Measurements from ENCODE around the gene CRYAB. TPM values are rescaled to one million over a fixed set of nuclear protein-coding genes. Genes with fewer than 3 reads are reported as not detected.
A peak's percentile ranks its signal among the peaks of the same experiment; 100 is the strongest.
"Not testable (repeated sequence)": the region's sequence is repeated elsewhere in the genome, so short reads cannot be mapped to it uniquely, and the experiment has no call there.

CRYAB gene
- polyA plus RNA-seq, 1 donor = 38.0 TPM

DNA sequence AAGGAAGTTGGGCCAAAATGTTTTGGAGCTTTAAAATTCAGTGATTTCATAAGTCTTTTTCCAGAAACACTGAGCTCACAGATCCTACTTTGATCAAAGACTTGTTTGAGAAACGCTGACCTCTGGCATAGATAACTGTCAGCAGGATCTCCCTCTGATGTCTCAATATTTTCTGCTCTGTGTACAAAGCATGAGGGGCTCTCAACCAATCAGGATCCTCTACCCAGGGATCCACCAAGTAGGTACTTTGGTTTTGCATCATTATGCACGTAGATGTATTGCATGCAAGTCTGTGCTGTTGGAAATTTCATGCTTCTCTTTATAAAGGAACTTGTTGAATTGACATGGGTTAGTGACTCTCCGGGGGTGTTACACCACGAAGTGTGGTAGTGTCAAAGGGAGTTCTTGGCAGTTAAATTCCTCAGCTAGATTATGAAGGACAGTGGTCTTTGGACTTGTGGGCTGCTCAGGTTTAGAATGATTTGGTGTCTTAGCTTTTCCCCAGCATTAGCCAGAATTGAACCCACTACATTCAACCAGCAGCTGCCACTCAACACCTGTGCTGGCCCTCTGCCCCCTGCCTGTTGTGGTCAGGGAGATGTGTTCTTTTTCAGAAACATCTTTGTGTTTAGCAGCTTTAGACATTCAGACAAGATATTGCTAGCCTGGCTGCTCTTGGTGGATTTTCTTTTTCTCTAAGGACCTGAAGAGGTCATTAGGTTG, 23.9 kb upstream of the CRYAB start:
- DNase-seq = no peak

DNA sequence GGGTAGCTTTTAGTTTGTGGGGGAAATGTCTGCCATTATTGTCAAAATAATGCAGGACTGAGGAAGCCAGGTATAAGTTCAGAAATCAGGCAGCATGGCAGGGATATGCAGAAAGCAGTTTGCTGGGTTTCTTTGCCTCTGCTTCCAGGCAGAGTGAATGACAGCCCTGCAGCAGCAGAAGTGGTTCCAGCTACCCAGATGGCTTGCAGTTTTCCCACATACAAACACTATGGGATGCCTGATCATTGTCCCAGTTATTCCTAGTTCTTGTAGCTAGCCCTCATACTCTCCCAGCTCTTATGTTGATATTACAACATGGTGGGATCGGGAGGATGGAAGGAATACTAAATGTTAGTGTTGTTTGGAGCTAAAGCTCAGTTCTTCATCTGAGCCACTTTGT, 22.7 kb upstream of the CRYAB start:
- no peak for DNase-seq

DNA sequence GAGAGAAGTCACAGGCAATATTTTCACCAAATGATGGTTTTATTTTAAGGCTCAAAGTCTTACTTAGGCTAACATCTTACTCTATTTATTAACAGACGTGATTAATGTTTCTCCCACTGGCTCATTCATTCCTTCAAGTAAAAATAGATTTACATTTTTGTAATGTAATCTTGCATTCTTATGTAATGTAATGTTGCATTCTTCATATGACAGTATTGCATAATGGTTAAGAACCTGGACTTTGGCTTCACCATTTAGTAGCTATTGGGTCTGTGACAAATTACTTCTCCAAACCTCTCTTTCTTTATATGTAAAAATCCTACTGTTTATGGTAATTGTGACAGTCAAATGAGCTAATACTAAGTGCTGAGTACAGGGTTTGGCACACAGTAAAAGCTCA, 22.3 kb upstream of the CRYAB start:
- no peak for DNase-seq

DNA sequence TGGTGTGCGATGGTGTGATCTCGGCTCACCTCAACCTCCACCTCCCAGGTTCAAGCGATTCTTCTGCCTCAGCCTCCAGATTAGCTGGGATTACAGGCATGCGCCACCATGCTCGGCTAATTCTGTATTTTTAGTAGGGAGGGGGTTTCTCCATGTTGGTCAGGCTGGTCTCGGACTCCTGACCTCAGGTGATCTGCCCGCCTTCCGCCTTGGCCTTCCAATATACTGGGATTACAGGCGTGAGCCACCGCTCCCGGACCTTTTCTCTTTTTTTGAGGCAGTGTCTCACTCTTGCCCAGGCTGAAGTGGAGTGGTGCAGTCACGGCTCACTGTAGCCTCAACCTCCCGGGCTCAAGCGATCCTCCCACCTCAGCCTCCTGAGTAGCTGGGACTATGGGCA, 21.6 kb upstream of the CRYAB start:
- not testable (repeated sequence) for DNase-seq

DNA sequence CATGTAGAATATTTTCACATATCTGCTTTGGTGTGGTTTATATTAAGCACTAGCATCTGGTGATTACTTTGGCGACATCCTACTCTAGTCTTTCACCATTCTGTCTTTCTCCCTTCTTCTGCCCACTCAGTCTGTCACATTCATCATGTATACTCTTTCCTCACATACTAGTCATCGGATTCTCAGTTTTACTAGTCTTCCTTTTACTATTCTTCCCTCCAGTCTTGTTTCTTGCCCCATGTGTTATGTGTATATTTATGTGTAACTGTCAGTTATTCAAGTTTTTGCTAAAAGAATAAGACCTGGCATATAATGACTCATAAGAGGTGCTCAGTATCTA, 21.0 kb upstream of the CRYAB start:
- no peak for DNase-seq

DNA sequence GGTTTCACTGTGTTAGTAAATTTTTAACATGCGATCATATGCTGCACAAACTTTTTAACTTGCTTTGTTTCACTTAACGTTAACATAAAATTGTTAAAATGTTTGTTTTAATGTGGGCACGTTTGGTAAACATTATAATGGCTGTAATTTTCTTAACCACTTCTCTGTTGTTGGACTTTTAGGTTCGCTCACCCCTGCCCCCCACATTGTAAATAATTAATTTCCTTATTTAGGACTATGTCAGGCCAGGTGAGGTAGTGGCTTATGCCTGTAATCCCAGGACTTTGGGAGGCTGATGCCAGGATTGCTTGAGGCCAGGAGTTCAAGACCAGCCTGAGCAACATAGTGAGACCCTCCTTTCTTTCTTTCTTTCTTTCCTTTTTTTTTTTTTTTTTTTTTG, 18.9 kb upstream of the CRYAB start:
- DNase-seq = no peak

DNA sequence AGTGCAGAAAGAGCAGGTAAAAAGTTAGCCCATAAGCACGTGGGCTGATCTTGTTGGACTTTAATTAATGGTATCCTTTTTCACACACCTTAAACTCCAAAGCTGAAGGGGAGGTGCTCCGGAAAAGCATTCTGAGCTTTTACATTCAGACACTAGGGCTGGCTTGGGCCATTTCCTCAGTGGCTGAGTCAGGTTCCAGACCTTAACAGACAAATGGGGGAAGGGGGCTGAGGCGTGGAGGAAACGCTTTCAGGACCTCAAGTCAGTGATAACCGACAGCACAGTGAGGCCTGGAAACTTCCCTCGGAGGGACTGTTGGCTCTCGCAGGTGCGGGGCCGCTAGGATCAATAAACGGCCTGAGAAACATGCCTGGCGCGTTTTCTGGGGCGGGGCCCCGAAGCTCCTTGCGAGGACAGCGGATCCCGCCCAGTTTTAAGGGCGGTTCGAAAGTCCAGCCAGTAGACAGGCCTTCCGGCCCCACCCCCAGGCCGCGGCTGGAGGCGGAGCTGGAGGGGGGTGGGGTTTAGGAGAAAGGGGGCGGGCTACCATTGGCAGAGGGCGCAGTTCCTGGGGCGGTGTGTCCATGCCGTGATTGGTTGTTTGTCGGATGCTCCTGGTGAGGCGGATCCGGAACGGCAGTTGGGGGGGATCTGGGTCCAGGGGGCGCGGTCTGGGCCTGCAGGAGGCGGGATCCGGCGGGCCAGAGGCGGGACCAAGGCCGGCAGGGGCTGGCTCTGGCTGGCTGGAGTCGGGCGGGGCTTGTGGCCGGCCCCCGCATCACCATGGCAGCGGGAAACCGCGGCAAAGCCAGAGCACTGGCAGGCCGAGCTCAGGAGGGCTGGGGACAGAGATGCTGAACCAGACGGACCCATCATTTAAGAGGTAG, 15.2 kb upstream of the CRYAB start:
- DNase-seq = peak; percentile 97

DNA sequence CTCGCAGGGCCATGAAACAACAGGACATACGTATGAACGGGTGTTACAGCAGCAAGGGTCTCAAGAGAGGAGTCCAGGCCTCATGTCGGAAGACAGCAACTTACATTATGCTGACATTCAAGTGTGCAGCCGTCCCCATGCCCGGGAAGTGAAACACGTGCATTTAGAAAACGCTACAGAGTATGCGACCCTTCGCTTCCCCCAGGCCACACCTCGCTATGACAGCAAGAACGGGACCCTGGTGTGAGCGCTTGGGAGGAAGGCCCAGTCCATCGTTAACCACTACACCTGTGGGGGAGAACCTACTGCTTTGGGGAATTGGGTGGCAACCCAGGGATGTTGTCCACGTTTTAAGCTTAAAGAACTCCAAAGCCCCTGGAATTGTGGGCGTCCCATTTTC, 14.4 kb upstream of the CRYAB start:
- no peak for DNase-seq

DNA sequence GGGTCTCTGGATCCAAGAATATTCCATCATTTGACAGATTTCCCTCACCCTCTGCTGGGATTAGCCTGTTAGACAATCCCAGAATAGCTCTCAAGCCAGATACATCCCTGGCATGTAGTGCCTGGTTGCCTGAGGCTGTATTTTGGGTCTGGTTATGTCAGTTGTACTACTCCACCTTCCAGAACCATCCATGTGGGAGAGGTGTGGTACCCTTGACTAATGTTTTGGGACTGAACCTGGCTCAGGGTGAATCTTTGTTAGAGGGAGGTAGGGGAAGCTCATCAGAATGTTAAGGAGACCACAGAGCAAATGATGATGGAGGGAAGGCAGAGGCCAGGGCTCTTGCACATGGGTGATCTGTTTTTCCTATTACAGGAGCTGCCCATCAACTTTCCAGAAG, 12.4 kb upstream of the CRYAB start:
- no peak for DNase-seq

DNA sequence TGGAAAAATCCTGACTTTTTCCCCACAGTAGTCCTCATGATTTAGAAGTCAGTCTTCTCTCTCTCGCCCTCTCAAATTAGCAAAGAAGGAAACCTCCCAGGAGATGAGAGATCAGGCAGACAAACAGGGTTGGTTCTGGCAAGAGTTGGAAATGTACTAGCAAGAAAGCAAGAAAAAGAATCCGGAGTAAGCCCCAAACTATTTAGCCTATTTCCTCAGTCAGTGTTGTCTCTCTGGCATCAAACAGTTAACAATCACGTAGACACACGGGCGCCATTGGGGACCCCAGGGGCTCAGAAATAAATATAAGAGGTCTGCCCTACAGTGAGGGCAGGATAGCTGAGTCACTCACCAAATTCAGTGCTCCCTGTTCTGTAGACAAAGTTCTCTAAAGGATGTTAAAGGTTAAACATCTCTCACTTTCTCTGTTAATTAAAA, 11.8 kb upstream of the CRYAB start:
- no peak for DNase-seq

DNA sequence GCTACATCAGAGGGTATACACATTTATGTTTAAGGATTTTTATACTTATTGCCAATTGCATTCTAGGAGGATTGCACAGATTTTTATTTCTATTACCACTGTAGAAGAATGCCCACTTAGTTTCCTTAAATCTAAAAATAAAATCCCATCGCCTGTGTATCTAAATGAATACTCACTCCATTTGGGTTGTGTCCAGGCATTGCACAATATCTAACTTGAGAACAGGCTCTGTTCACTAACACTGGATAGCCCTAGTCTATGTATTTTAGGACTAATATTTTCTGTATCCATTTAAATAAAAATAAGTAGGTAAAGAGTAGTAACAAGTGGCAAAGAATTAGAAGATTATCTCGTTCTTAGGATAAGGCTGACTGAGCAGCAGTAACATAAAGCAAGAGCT, 11.2 kb upstream of the CRYAB start:
- DNase-seq = no peak

DNA sequence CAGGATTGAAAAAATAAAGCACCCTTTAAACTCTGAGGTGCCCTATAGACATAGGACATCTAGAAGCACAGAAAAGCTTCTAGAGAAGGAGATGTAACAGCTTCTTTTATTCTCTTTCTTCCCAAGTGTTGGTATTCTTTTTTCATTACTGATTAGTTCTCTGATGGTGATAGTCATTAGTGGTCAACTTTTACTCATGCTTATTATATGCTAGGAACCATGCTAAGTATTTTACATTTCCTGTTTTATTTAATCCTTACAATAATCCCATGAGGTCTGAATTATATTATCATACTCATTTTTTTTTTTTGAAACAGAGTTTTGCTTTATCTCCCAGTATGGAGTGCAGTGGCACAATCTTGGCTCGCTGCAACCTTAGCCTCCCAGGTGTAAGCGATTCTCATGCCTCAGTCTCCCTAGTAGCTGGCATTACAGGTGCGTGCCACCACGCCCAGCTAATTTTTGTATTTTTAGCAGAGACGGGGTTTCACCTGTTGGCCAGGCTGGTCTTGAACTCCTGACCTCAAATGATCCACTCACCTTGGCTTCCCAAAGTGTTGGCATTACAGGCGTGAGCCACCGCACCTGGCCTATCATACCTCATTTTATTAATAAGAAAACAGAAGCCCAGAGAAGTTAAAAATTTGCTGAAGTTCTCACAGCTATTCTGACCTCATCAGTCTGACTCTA, 10.1 kb upstream of the CRYAB start:
- DNase-seq = no peak

DNA sequence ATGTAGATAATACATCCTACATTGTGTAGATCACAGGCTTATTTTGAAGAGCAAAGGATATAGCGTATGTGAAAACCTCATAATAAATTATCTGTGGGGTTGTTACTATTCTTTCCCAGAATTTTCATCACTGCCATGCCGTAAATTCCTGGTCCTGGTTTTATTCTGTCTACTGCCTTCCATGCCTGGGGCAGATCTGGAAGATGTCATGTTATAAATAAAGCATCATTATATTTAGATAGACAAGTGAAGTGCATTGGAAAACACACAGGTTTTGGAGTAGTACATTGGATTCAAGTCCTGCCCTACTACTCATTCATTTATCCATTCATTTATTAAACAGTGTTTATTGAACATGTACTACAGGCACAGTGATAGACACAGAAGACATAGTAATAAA, 9.3 kb upstream of the CRYAB start:
- DNase-seq = no peak

DNA sequence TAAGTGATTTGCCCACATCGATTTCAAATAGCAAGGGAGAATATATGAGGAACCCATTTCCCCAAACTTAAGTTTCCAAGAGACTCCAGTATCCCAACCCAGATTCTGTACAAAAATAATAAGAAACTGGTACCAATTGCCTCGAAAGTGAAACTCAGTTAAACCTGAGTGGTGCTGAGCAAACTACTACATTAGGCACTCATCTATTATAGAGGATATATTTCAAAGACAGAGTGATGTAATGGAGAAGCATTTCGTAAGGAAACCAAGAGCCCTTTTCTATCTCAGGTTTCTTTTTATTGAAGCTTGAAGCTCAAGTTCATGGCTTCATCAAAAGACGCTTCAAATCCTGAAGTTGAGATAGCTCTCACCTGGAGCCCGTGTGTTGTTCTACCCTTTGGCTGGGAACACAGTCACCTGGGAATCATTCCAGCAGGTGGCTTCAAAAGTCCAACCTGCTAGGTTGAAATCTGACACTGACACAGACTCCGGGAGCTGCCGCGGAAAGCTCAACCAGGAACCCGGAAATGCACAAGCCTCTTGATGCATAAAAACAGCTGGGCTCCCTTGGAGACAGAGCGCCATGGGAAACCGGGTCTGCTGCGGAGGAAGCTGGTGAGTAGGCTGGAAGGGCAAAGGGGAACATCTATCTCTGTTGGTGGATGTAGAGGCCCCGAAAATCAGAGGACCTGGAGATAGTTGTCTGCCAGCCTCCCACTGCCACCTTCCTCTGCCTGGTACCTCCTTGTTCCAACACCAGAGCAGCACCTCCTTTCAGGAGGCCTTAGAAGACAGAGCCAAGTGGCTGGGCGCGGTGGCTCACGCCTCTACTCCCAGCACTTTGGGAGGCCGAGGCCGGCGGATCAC, 7.1 kb upstream of the CRYAB start, which contains the start of gene C11orf52:
TSS of gene C11orf52 (plus strand) at position 524 of the 867 bp plus-strand sequence. CDS start at position 584, 60 bp downstream.
- DNase-seq = peak; percentile 89

DNA sequence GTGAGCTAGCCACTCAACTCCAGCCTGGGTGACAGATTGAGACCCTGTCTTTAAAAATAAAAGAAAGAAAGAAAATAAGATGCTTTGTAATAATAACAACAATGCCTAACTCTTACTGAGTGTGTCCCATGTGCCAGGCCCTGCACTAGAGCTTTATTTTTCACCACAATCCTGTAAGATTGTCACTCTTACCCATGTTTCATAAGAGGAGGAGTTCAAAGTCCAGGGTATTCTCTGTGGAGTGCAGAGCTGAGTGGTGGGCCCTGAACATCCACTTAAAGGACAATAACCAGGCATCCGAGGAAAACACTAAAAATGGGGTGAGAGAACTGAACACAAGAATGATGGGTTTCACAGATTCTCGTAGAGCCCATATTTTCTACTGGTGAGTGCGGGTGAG, 6.2 kb upstream of the CRYAB start:
- no peak for DNase-seq

DNA sequence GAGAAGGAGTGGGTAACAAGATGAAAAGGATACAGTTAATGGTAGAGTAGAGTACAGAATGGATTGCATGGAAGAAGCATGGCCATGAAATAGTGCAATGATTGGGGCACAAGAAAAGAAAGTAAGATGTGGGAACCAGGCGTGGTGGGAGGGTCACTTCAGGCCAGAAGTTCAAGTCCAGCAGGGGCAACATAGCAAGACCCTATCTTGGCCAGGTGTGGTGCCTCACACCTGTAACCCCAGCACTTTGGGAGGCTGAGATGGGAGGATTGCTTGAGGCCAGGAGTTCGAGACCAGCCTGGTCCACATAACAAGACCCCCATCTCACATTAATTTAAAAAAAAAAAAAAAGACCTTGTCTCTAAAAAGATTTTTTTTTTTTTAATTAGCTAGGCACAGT, 5.7 kb upstream of the CRYAB start:
- no peak for DNase-seq

DNA sequence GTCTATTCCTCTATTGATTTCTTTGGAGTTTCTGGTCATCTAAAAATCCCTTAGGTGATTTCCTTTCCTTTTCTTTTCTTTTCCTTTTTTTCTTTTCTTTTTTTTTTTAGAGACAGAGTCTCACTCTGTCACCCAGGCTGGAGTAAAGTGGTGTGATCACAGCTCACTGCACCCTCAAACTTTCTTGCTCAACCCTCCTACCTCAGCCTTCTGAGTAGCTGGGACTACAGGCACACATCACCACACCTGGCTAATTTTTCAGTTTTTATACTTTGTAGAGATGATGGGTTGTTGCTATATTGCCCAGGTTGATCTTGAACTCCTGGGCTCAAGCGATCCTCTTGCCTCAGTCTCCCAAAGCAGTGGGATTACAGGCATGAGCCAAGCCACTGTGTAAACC, 5.2 kb upstream of the CRYAB start:
- DNase-seq = no peak

DNA sequence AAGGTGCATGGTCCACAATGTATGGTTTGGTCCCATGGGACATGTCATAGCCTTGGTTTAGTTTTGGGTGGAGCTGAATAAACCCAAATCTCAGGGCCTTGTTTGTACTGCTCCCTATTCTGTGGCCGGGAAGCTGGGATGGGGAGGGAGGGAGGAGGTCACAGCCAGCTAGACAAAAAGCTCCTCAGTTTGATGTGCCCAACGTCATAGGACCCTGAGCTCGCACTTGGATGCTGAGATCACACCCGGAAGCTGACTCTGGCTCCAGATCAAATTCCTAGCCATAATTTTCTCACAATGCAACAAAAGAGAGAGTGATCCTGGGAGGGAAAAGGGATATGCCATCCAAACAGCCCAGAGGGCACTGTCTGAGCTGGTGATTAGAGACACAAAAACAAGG, 2.4 kb upstream of the CRYAB start:
- DNase-seq = no peak

DNA sequence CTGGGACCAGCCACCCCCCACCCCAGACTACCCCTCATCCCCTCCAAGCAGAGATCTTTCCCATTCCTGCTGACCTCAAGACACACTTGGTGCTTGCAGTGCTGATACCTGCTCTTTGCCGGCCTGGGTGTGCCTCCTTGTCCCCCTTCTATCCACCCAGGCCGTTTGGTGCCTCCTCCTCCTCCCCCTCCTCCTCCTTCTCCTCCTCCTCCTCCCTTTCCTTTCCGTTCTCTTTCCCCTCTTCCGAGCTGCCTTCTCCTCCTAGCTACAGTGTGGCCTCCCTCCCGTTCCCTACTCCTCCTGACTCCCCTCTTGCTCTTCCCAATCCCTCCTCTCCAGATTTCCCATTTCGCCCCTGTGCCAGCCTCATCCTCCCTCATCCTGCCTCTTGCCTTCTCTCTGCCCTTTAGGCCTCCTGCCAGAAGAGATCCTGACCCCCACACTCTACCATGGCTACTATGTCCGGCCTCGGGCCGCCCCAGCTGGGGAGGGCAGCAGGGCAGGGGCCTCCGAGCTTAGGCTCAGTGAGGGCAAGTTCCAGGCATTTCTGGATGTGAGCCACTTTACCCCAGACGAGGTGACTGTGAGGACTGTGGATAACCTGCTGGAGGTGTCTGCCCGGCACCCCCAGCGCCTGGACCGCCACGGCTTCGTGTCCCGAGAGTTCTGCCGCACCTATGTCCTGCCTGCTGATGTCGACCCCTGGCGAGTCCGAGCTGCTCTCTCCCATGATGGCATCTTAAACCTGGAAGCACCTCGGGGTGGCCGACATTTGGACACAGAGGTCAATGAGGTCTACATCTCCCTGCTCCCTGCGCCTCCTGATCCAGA, 1.7 kb upstream of the CRYAB start:
- no peak for DNase-seq

DNA sequence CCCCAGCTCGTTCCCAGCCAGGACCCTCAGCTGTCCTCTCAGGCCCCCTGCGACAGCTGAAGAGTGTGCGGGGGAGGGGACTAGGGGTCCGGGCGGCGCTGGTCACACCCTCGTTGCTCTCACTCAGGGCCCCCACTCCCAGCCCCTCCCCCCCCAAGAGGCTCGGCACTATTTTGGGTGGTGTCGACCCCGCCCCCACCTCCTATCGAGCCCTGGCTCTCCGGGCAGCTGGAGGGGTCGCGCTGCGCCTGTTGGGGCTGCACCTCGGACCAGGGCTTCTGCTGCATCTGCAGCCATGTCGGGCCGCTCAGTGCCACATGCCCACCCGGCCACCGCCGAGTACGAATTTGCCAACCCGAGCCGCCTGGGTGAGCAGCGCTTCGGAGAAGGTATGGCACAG, 965 bp upstream of the CRYAB start, which contains the start of gene HSPB2:
TSS of gene HSPB2 (plus strand) at position 200 of the 400 bp plus-strand sequence. CDS start at position 296, 96 bp downstream.
- no peak for DNase-seq
